Measurements from ENCODE around the gene RPL38.

The RPL38 gene

GRCh38 chr17:74210191-74211140 lies 7.0 kb downstream of the RPL38 start:
- DNase-seq (ENCODE audit: low read depth): peak; percentile 70

- no peak for DNase-seq (ENCODE audit: low read depth)
Observed at GRCh38 chr17:74211141-74211911, 7.8 kb downstream of the RPL38 start.

GRCh38 chr17:74211912-74212208 lies 8.4 kb downstream of the RPL38 start:
- no peak for DNase-seq (ENCODE audit: low read depth)

DNA sequence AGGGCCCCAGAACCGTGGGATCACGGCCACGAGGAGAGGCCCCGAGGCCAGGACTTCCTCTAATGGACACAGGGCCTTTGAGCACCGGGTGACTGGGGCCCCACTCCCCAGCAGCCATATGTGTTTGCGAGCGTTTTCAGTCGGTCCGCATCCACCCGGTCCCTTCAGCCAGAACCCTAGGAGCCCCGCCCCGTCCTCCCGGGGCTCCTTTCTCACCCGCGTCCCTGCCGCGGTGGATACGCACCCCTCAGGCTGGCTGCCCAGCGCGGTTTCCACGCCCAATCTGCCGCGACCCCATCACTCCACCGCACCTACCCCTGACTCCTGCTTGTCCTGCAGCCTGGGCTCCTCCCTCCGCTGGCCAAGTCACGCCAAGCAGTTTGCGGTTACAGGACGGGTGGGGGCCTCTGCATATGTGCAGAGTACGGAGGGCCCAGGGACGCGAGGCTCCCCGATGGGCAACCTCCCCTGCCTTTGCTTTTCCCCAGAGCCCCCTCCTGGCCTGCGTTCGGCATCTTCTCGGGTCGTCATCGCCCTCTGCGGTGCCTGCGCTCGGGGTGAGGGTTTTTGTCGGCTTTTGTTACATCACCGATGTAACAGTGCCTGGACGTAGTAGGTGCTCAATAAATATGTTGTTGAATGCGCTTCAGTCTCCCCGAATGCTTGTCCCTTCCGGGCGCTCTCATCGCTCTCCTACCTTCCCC lies 8.9 kb downstream of the RPL38 start:
- DNase-seq (ENCODE audit: low read depth): no peak

- DNase-seq (ENCODE audit: low read depth): peak; percentile 63
Observed at GRCh38 chr17:74212913-74213791, 9.7 kb downstream of the RPL38 start, which contains the start of gene TTYH2. TSS of gene TTYH2 (plus strand) at chr17:74213571. CDS start at chr17:74213588, 17 bp downstream.

GRCh38 chr17:74213861-74214391 lies 10.4 kb downstream of the RPL38 start:
- no peak for DNase-seq (ENCODE audit: low read depth)

DNA sequence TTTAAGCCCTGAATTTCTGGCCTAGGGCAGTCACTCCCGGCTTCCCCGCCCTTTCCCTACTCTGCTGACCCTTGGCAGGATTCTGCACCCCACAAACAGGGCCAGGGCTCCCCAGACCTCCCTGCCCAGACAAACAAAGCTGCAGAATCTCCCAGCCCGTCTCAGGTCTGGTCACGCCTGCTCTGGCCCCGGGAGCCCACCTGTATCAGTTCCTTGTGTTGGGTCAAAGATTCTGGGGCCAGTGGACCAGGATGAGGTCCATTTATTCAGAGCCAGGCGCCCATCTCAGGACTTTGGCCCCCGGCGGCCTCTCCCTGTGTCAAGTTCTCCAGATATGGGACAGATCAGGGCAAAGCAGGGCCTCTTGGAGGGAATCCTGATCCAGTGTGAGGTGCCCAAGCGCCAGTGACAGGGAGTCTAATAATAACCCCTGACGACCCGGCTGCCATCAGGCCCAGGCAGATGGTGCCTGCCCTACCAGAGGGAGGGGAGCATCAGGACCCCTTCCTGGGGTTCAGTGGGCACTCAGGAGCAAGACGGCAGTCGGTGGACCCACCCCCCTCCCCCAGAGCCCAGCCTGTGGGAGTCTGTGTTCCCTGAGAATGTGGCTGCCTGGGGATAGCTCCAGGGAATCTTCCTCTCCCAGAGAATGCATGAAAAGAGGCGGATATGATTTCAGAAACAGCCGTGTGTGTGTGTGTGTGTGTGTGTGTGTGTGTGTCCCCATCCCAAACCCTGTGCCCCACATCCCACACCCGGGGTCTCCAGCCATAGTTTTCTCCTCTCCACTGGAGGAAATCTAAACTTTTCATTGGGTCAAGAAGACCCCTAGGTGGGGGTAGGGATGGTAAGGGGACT lies 11.2 kb downstream of the RPL38 start:
- no peak for DNase-seq (ENCODE audit: low read depth)

DNA sequence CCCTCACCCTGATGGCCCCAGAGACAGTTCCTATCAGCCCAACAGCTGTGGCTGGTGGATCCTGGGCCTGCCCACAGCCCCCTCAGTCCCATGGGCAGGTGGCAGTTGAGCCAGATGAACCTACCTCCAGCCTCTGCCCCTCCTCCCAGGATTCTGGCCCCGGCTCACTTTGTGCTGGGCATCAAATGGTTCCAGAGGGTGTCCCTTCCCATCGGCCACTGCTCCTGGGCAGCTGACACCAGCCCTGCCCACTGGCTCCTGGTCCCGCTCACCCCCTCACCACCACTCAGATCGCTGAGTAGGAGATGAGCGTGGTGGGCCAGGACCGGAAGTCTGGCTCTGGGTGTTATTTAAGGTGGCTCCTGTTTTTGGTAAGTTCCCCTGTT lies 11.9 kb downstream of the RPL38 start:
- DNase-seq (ENCODE audit: low read depth): no peak

DNA sequence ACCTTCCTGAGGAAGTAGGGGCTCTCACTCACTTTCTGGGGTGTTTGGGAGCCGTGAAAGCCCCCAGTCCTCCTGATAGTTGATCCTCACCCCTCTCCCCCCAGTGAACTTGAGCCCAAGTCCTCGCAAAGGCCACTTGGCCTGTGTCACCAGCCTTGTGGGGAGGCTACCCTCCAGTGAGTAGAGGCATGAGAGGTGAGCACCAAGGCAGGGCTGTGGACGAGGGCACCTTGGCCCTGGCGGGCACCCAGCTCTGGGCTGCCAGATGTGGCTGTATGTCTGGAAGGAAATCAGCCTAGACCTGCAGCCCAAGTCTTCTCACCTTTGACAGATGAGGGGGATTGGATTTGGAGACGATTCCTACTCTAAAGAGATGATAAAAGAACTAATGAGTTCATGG lies 13.0 kb downstream of the RPL38 start:
- no peak for DNase-seq (ENCODE audit: low read depth)

GRCh38 chr17:74217037-74217730 lies 13.7 kb downstream of the RPL38 start:
- DNase-seq (ENCODE audit: low read depth): no peak

DNA sequence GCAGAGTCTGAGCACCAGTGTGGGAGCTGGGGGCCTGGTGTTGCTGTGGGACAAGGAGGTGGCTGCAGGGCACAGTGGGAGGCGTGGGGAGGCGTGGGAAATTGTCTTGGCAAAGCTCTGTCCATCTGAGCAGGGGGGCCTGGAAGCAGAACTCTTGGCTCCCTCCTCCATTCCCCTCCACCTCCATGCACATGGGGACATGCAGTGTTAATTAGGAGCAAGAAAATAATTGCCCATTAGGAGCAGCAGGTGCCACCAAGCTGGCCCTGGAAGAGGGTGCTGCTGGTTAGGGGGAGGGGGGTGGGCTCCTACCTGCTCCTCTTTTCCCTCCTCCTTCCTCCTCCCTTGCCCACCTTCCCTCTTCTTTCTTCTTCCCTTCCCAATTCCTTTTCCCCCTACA lies 14.4 kb downstream of the RPL38 start:
- DNase-seq (ENCODE audit: low read depth): no peak

DNA sequence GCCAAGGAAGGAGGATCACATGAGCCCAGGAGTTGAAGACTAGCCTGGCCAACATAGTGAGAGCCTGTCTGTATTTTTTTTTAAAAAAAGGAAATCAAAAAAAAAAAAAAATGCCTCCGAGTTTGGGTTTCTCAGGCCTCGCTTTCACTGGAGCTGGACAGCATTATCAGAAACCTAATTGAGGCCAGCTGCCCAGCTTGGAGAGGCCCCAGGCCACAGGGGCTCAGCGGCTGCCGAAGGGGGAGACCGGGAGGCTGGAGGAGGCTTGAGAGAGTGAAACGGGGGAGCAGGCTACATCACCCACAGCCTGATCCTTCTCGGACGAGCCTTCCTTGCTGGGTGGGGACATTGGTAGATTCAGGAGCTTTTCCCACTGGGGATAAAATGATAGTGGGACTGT lies 15.0 kb downstream of the RPL38 start:
- DNase-seq (ENCODE audit: low read depth): no peak

DNA sequence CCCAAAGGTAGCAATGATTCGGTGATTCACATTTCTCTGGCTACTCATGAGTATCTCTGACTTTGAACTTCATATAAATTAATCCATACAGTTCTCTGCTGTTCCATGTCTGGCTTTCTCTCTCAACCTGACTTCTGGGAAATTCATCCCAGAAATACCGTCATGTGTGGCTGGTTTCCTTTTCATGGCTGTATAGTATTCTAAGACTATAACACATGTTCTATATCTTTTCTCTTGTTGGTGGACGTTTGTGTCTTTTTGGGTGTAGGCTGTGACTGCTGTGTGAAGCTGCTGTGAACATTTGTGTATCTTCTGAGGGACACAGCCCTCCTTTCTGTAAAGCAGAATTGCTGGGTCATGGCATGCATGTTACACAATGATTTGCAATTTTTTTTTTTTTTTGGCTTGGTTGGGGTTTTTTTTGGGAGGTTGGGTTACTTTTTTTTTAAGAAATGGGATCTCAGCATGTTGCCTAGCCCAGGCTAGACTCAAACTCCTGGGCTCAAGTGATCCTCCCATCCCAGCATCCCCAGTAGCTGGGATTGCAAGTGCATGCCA lies 16.2 kb downstream of the RPL38 start:
- DNase-seq (ENCODE audit: low read depth): no peak

GRCh38 chr17:74220219-74220618 lies 16.7 kb downstream of the RPL38 start:
- DNase-seq (ENCODE audit: low read depth): no peak

DNA sequence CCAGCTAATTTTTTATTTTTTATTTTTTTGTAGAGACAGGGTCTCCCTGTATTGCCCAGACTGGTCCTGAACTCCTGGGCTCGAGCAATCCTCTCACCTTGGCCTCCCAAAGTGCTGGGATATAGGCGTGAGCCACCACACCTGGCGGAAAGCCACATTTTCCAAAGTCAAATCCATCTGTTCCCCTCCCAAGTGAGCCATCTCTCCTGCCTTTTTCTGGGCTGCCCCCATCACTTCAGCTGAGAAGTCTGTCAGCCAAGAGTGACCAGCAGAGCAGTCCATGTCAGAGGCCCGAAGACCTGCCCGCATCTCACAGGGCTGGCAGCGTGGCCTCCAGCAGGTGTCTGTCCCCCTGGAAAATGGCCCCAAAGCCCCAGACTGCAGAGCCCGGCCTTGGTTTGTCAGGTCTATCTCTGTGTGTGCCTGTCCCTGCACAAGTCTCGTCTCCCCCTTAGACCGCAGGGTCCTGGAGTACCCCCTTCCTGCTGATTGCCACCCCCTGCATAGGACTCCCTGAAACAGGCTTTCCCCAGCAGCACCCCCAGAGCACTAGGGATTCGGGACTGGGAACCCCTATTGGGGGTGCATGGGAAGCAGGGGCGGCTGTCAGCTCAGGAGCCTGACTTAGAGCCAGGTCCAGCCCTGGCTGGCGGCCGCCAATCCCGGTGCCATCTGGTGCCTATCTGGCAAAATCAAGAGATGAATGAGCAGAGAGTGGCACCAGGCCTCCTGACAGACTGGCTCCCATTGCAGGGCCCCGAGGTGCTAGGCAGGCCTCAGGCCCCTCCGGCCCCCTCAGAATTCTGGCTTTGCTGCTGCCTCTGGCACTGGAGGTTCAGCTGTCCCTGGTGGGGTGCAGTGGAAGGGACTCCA lies 17.7 kb downstream of the RPL38 start:
- DNase-seq (ENCODE audit: low read depth): no peak

DNA sequence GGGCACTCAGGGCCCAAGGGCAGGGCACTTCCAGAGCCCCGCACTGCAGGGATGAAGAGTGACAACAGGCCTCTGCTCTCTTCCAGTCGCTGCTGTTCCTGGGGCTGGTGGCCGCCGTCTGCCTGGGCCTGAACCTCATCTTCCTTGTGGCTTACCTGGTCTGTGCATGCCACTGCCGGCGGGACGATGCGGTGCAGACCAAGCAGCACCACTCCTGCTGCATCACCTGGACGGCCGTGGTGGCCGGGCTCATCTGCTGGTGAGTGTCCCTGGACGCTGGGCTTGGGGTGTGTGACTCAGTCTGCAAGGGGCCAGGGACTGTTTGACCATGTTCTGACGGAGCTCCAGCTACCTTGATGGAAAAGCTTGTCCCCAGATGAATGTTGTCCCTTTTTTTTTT lies 18.9 kb downstream of the RPL38 start:
- no peak for DNase-seq (ENCODE audit: low read depth)

- no peak for DNase-seq (ENCODE audit: low read depth)
Observed at GRCh38 chr17:74223901-74224300, 20.4 kb downstream of the RPL38 start.

- no peak for DNase-seq (ENCODE audit: low read depth)
Observed at GRCh38 chr17:74224959-74225725, 21.7 kb downstream of the RPL38 start.

Data from activated T-helper 1 cell treated with Interleukin-2 at 50 U/mL for 16 hours (primary cell).